Endothelial cell of umbilical vein (primary cell): ENCODE data around the gene MMP14. TPM values are rescaled to one million over a fixed set of nuclear protein-coding genes. Genes with fewer than 3 reads are reported as not detected.

Source experiments
- BruUV-seq: library from RNA; stranded (reverse); fragments of 400-500 nt; replicated peaks from 2 replicates; lab custom pipeline; 2021; lab: Mats Ljungman, UMichigan
- CTCF ChIA-PET: fragments of 300-600, 350-600 bp; sonication (Branson Sonifier 250); formaldehyde crosslinking; loops from one replicate; lab custom pipeline; 2021; ENCODE audit warnings: antibody characterized with exemption, inconsistent platforms; lab: Charles Lee
- POLR2A ChIA-PET: fragments of 300-600, 350-600 bp; sonication (Branson Sonifier 250); formaldehyde crosslinking; loops from one replicate; lab custom pipeline; 2021; ENCODE audit warnings: antibody characterized with exemption, inconsistent platforms; lab: Charles Lee
- DNase-seq: peaks from one replicate; pipeline ENCODE4 v3.0.0-alpha.2; 2011; ENCODE audit warnings: low read depth, low spot score
- FAIRE-seq: peaks from 2 replicates; lab custom pipeline; 2011; peaks lifted over from hg19 to GRCh38; lab: Jason Lieb, UNC
- H2AFZ ChIP-seq: 2 replicates; pipeline ENCODE4 v1.6.0; 2012; ENCODE audit warnings: low read depth, low read length, control low read depth, inconsistent platforms
- H3K27ac ChIP-seq: 2 replicates; pipeline ENCODE4 v1.5.1; 2011; ENCODE audit warnings: low read depth, mild to moderate bottlenecking, control low read depth, low read length, moderate library complexity; ENCODE audit not compliant: insufficient read depth
- H3K27me3 ChIP-seq, 2 experiments: 2 replicates each; pipeline versions ENCODE4 v1.6.0 to v1.6.1; 2011; ENCODE audit warnings: low read length in 2 of 2, mixed read lengths in 1 of 2; ENCODE audit not compliant: control insufficient read depth in 2 of 2, insufficient read depth in 2 of 2
- H3K36me3 ChIP-seq, 2 experiments: 2 replicates in 1 of 2; 3 replicates in 1 of 2; pipeline ENCODE4 v1.5.1; 2011; ENCODE audit warnings: low read length in 2 of 2, mild to moderate bottlenecking in 1 of 2, moderate library complexity in 1 of 2; ENCODE audit not compliant: control insufficient read depth in 2 of 2, insufficient read depth in 2 of 2; ENCODE audit errors: extremely low read depth in 1 of 2
- H3K4me1 ChIP-seq: 3 replicates; pipeline ENCODE4 v1.5.1; 2011; ENCODE audit warnings: mild to moderate bottlenecking, low read length; ENCODE audit not compliant: control insufficient read depth, insufficient read depth; ENCODE audit errors: extremely low read depth
- H3K4me2 ChIP-seq: 2 replicates; pipeline ENCODE4 v1.6.1; 2011; ENCODE audit warnings: low read length, control low read depth, mixed read lengths; ENCODE audit not compliant: insufficient read depth
- H3K4me3 ChIP-seq, 3 experiments: fragments of 200-600 bp in 1 of 3; sonication (generic), shearing (Covaris generic) in 1 of 3; replicated peaks in 1 of 3; 2 replicates each; pipeline ENCODE4 v1.5.1; 2011 to 2016; ENCODE audit warnings: control low read depth in 3 of 3, low read length in 3 of 3, mild to moderate bottlenecking in 2 of 3, inconsistent platforms in 1 of 3, low read depth in 1 of 3, moderate library complexity in 1 of 3; ENCODE audit not compliant: insufficient read depth in 1 of 3
- H3K79me2 ChIP-seq: 2 replicates; pipeline ENCODE4 v1.6.0; 2012; ENCODE audit warnings: low read length, inconsistent platforms; ENCODE audit not compliant: control insufficient read depth, insufficient read depth
- H3K9ac ChIP-seq: replicated peaks from 2 replicates; pipeline ENCODE3; 2011; ENCODE audit warnings: low read length, control low read depth; ENCODE audit not compliant: insufficient read depth; ENCODE audit errors: extremely low read depth
- H3K9me1 ChIP-seq: replicated peaks from 3 replicates; pipeline ENCODE4 v1.6.0; 2011; ENCODE audit warnings: mild to moderate bottlenecking, low read length; ENCODE audit not compliant: control insufficient read depth, insufficient read depth; ENCODE audit errors: extremely low read depth
- H3K9me3 ChIP-seq: replicated peaks from 2 replicates; pipeline ENCODE4 v1.5.1; 2012; ENCODE audit warnings: low read length, inconsistent platforms; ENCODE audit not compliant: control insufficient read depth, insufficient read depth
- H4K20me1 ChIP-seq: replicated peaks from 2 replicates; pipeline ENCODE3; 2011; ENCODE audit warnings: mild to moderate bottlenecking, low read length; ENCODE audit not compliant: control insufficient read depth, insufficient read depth; ENCODE audit errors: extremely low read depth
- EZH2 ChIP-seq: IDR thresholded peaks from 2 replicates; pipeline ENCODE4 v1.6.1; 2012; ENCODE audit warnings: borderline replicate concordance, low read depth, mild to moderate bottlenecking, moderate library complexity, low read length, inconsistent platforms; ENCODE audit not compliant: severe bottlenecking
- FOS ChIP-seq: IDR thresholded peaks from 2 replicates; pipeline ENCODE4 v1.6.1; 2011; ENCODE audit warnings: mild to moderate bottlenecking, low read length, moderate library complexity, borderline replicate concordance; ENCODE audit not compliant: insufficient read depth
- GATA2 ChIP-seq: IDR thresholded peaks from 2 replicates; pipeline ENCODE4 v1.7.0; 2011; ENCODE audit warnings: low read depth, mild to moderate bottlenecking, moderate library complexity, mixed read lengths, low read length; ENCODE audit not compliant: insufficient read length, insufficient read depth
- JUN ChIP-seq: IDR thresholded peaks from 2 replicates; pipeline ENCODE4 v1.6.1; 2011; ENCODE audit warnings: borderline replicate concordance, low read depth; ENCODE audit not compliant: insufficient read length, insufficient read depth
- MYC ChIP-seq: IDR thresholded peaks from one replicate; pipeline ENCODE4 v1.6.1; 2011; ENCODE audit warnings: mild to moderate bottlenecking, low read depth, low read length
- POLR2A ChIP-seq: IDR thresholded peaks from 2 replicates; pipeline ENCODE4 v1.6.1; 2012; ENCODE audit warnings: low read depth, mild to moderate bottlenecking, control low read depth, low read length
- POLR2AphosphoS5 ChIP-seq: IDR thresholded peaks from 2 replicates; pipeline ENCODE4 v1.6.1; 2012; ENCODE audit warnings: low read depth, mild to moderate bottlenecking, control low read depth, low read length, moderate library complexity; ENCODE audit not compliant: insufficient read depth
- dilution Hi-C: fragments of 300-500 bp; cut with MboI; formaldehyde crosslinking; loops from one replicate; pipeline ENCODE4 v1.15.0; 2019; ENCODE audit warnings: low sequenced_read_pairs; ENCODE audit not compliant: extremely low pct_ligation_motif_present
- intact Hi-C: fragments of 100-400 bp; cut with micrococcal nuclease; formaldehyde crosslinking; loops from one replicate; pipeline ENCODE4 v1.10.0; 2022
- polyA plus RNA-seq, 4 experiments: library from polyadenylated mRNA; depleted of rRNA in 3 of 4; stranded (reverse) in 3 of 4; unstranded in 1 of 4; fragments of >200 nt; gene quantifications; 2 replicates each; pipeline versions ENCODE4 v1.2.1 to v1.2.3, GENCODE V29; 2011 to 2012; ENCODE audit warnings: missing spikeins in 1 of 4
- total RNA-seq: library from RNA; stranded (reverse); gene quantifications from 2 replicates; pipeline ENCODE4 v1.2.3, GENCODE V29; 2021
- TF ChIP-seq, protein P1 (sequence below): IDR thresholded peaks from 2 replicates; pipeline ENCODE4 v1.6.1; 2011; ENCODE audit not compliant: insufficient read depth, insufficient read length
- TF ChIP-seq, protein P2 (sequence below), 2 donors: IDR thresholded peaks; 1 replicate in 1 of 2; 2 replicates in 1 of 2; pipeline ENCODE4 v1.5.1; 2011; ENCODE audit warnings: low read length in 2 of 2, mild to moderate bottlenecking in 2 of 2, moderate library complexity in 2 of 2, control low read depth in 1 of 2, inconsistent platforms in 1 of 2, low read depth in 1 of 2; ENCODE audit not compliant: insufficient read depth in 1 of 2; ENCODE audit errors: extremely low read depth in 1 of 2

MMP14 gene
- total and polyA plus RNA-seq, 2 donors (not counting 3 experiments of a cell fraction or from before 2014, with no cell fraction given) = 506 to 603 TPM

DNA sequence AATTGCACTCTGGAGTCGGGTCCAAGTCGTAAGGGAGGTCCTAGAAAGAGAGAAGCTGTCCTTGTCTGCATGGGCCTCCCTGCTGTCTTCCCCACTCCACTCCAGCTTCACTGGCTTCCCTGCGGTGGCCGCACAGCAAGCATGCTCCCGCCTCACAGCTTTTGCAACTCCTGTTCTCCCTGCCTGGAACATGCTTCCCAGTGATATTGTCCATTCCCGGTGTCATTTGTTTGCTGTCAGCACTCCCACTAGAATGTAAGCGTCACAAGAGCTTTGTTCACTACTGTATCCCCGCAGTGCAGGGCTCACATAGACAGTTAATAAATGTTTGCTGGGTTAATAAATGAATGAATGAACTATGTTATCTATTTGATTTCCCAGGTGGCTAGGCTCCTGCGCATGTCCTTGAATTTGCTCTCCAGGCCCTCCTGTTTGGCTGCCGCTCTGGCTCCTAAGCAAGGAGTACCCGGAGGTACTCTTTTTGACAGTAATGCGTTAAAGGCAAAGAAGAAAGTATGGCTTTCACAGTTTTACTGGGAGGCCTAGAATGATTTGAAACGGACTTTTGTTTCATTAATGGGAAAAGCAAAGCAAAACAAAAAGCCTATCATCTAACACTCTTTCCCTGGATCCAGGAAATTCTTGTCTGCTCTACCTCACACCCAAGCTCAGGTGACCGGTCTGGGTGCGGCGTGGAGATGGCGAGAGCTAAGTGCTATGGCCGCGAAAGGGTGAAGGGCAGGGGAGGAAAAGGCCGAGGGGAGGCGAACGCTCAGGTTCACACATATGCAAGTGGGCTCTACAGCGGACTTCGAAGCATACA lies 15.0 kb upstream of the MMP14 start:
- Histone ChIP-seq H3K9me1 (no peaks in the 10 kb centered on the region), H3K27ac (no peak overlapping the region), H3K9me3 (no peaks in the 10 kb centered on the region), H2AFZ (no peak overlapping the region), H4K20me1 (no peaks in the 10 kb centered on the region), H3K4me3 (no peak overlapping the region), H3K79me2 (no peaks in the 10 kb centered on the region), H3K4me2 (no peak overlapping the region), H3K27me3 (no peaks in the 10 kb centered on the region), H3K9ac (no peak overlapping the region), H3K4me1 (peaks cover 50% of the 10 kb centered on the region), H3K36me3 (no peaks in the 10 kb centered on the region)
- intact Hi-C loops = loop anchor here (1.0 to 10.0 kb wide), 4 partner anchors 97 to 264 kb away; partner anchors contain the start of genes CDH24 and RBM23
- dilution Hi-C loops = no loop called here
- CTCF ChIA-PET = interaction anchor here (0.9 to 6.9 kb wide), 9 partner anchors 30 to 262 kb away, joined by 3 to 313 read pairs (median 23); partner anchors contain the start of gene PRMT5
- no TSS peak for BruUV-seq
- FAIRE-seq (no peak), DNase-seq (no peak)
- POLR2A ChIA-PET = no interaction called here
- no peak for TF ChIP-seq POLR2A
- TF ChIP-seq MYC = no peak
- TF ChIP-seq, protein P1, sequence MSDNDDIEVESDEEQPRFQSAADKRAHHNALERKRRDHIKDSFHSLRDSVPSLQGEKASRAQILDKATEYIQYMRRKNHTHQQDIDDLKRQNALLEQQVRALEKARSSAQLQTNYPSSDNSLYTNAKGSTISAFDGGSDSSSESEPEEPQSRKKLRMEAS = no peak
- no peak for TF ChIP-seq JUN
- TF ChIP-seq FOS = no peak
- no peak for TF ChIP-seq POLR2AphosphoS5
- TF ChIP-seq, protein P2, sequence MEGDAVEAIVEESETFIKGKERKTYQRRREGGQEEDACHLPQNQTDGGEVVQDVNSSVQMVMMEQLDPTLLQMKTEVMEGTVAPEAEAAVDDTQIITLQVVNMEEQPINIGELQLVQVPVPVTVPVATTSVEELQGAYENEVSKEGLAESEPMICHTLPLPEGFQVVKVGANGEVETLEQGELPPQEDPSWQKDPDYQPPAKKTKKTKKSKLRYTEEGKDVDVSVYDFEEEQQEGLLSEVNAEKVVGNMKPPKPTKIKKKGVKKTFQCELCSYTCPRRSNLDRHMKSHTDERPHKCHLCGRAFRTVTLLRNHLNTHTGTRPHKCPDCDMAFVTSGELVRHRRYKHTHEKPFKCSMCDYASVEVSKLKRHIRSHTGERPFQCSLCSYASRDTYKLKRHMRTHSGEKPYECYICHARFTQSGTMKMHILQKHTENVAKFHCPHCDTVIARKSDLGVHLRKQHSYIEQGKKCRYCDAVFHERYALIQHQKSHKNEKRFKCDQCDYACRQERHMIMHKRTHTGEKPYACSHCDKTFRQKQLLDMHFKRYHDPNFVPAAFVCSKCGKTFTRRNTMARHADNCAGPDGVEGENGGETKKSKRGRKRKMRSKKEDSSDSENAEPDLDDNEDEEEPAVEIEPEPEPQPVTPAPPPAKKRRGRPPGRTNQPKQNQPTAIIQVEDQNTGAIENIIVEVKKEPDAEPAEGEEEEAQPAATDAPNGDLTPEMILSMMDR (IDR thresholded peaks at IDR 0.05; ENCODE audit: extremely low read depth in 1 of 2, insufficient read depth in 1 of 2, low read depth in 1 of 2, low read length in 2 of 2) = no peak
- TF ChIP-seq GATA2 = no peak
- no peak for TF ChIP-seq EZH2
